Psoas muscle (tissue), 8 donors: ENCODE data around the gene EPC2. TPM values are rescaled to one million over a fixed set of nuclear protein-coding genes. Genes with fewer than 3 reads are reported as not detected.

Source experiments
- ATAC-seq, 4 donors: fragments of 200-7000 bp; cut with Tn5 transposase; one replicate each; pipeline ENCODE4 v1.9.1; 2020; ENCODE audit warnings: moderate library complexity in 3 of 4, mild to moderate bottlenecking in 2 of 4
- DNase-seq, 2 donors: peaks; one replicate each; pipeline ENCODE4 v3.0.0-alpha.2; 2020
- H3K27ac ChIP-seq: fragments of 200-600 bp; one replicate; pipeline ENCODE4 v1.8.0; 2022
- H3K27me3 ChIP-seq, 3 donors: fragments of 200-600 bp in 1 of 3; one replicate each; pipeline versions ENCODE4 v1.6.1 to v1.8.0; 2013 to 2022; ENCODE audit warnings: low read length in 2 of 3, mild to moderate bottlenecking in 2 of 3, moderate library complexity in 1 of 3; ENCODE audit not compliant: insufficient read depth in 3 of 3
- H3K36me3 ChIP-seq, 2 donors: fragments of 200-600 bp in 1 of 2; one replicate each; pipeline versions ENCODE4 v1.6.1 to v1.8.0; 2013 to 2022; ENCODE audit warnings: low read depth in 1 of 2, mild to moderate bottlenecking in 1 of 2, moderate library complexity in 1 of 2; ENCODE audit not compliant: insufficient read depth in 1 of 2
- H3K4me1 ChIP-seq: fragments of 200-600 bp; one replicate; pipeline ENCODE4 v1.8.0; 2022
- H3K4me3 ChIP-seq: fragments of 200-600 bp; one replicate; pipeline ENCODE4 v1.8.0; 2022; ENCODE audit warnings: mild to moderate bottlenecking
- H3K9me3 ChIP-seq: fragments of 200-600 bp; one replicate; pipeline ENCODE4 v1.8.0; 2022
- CTCF ChIP-seq: fragments of 200-600 bp; IDR thresholded peaks from one replicate; pipeline ENCODE4 v1.8.0; 2022; ENCODE audit warnings: antibody characterized with exemption
- WGBS, 3 donors: extraction: QIAGEN DNeasy Blood & Tissue Kit; methylation state at CpG; one replicate each; pipeline versions ENCODE4 v1.1.6 to v1.1.7; 2013; 5-methylcytosine and 5-hydroxymethylcytosine counted together
- intact Hi-C, 2 donors: fragments of 100-400 bp; cut with DNase I; formaldehyde crosslinking; loops; one replicate each; pipeline versions ENCODE4 v1.11.0 to v1.14.2; 2022
- polyA plus RNA-seq, 3 donors: library from polyadenylated mRNA; stranded (reverse); fragments of 200-250 nt; gene quantifications; one replicate each; pipeline ENCODE4 v1.2.3, GENCODE V29; 2013
- total RNA-seq, 4 donors: library from RNA; stranded (reverse); fragmentation: NEBNext Ultra II Directional in 2 of 4; extraction: Animal tissue kit (Norgen Biotek cat#: 25700) in 2 of 4; gene quantifications; one replicate each; pipeline versions ENCODE4 v1.2.1 to v1.2.4, GENCODE V29; 2021 to 2023
- donor health status: healthy with polysubstance abuse.
- donor health status: DM: no; HTN: no; CAD: no; lungs with moderate emphysema.
- donor health status: Bipolar disorder and iron deficiency.
- donor health status: healthy.
- donor health status: DM: yes; HTN: yes; CAD: no.
- donor health status: DM: no; HTN: no; CAD: no.
- donor health status: DM: no; HTN: no; CAD: no.
- donor health status: DM: yes; HTN: yes; CAD: no.

EPC2 gene
- total and polyA plus RNA-seq, 7 donors = 6.3 to 21.4 (median 15.7) TPM

GRCh38 chr2:148603562-148603920, 41.0 kb upstream of the EPC2 start:
- TF ChIP-seq CTCF = no peak
- no peak overlapping the region for H3K4me3 ChIP-seq
- H3K27me3 ChIP-seq = peaks cover 0 to 2% (median 0%) of the 10 kb centered on the region in 3 donors
- 60 to 83% (median 65%) methylated on average over 3 of the region's 3 CpGs for WGBS, 3 donors
- intact Hi-C loops = no loop called here
- no peaks in the 10 kb centered on the region for H3K4me1 ChIP-seq
- ATAC-seq = no peak
- no peaks in the 10 kb centered on the region for H3K36me3 ChIP-seq
- H3K27ac ChIP-seq = no peak overlapping the region
- H3K9me3 ChIP-seq = no peaks in the 10 kb centered on the region
- DNase-seq = no peak

- intact Hi-C loops = no loop called here
- Histone ChIP-seq H3K9me3 (no peaks in the 10 kb centered on the region), H3K27me3 (peaks cover 0 to 2% (median 0%) of the 10 kb centered on the region in 3 donors), H3K27ac (no peak overlapping the region), H3K4me1 (no peaks in the 10 kb centered on the region), H3K36me3 (no peaks in the 10 kb centered on the region), H3K4me3 (no peak overlapping the region)
- TF ChIP-seq CTCF = no peak
- ATAC-seq (no peak), DNase-seq (no peak)
- WGBS, 3 donors = 91 to 92% (median 91%) methylated on average over 7 of the region's 7 CpGs
These were observed 39.6 kb upstream of the EPC2 start for GRCh38 chr2:148604927-148605326.

GRCh38 chr2:148607566-148607965, 37.0 kb upstream of the EPC2 start:
- Histone ChIP-seq H3K4me3 (no peak overlapping the region), H3K27ac (no peak overlapping the region), H3K9me3 (no peaks in the 10 kb centered on the region), H3K4me1 (no peaks in the 10 kb centered on the region), H3K27me3 (no peaks in the 10 kb centered on the region), H3K36me3 (no peaks in the 10 kb centered on the region)
- intact Hi-C loops = no loop called here
- DNase-seq (no peak), ATAC-seq (no peak)
- 85 to 95% (median 86%) methylated on average over 4 of the region's 4 CpGs for WGBS, 3 donors
- TF ChIP-seq CTCF = no peak

- no peak for DNase-seq
- no peaks in the 10 kb centered on the region for H3K36me3 ChIP-seq
- TF ChIP-seq CTCF = no peak
- no peaks in the 10 kb centered on the region for H3K27me3 ChIP-seq
- H3K9me3 ChIP-seq = no peaks in the 10 kb centered on the region
- intact Hi-C loops = no loop called here
- H3K4me1 ChIP-seq = peaks cover 22% of the 10 kb centered on the region
- no peak overlapping the region for H3K4me3 ChIP-seq
- no peak overlapping the region for H3K27ac ChIP-seq
- ATAC-seq = no peak
- 96 to 98% (median 97%) methylated on average over 7 of the region's 7 CpGs for WGBS, 3 donors
These were observed 31.1 kb upstream of the EPC2 start for GRCh38 chr2:148613231-148614013.

GRCh38 chr2:148614014-148614321, 30.6 kb upstream of the EPC2 start:
- no peaks in the 10 kb centered on the region for H3K36me3 ChIP-seq
- H3K4me3 ChIP-seq = no peak overlapping the region
- intact Hi-C loops = no loop called here
- DNase-seq (no peak), ATAC-seq (no peak)
- no peaks in the 10 kb centered on the region for H3K9me3 ChIP-seq
- H3K27me3 ChIP-seq = no peaks in the 10 kb centered on the region
- TF ChIP-seq CTCF = no peak
- H3K4me1 ChIP-seq = peaks cover 22% of the 10 kb centered on the region
- no peak overlapping the region for H3K27ac ChIP-seq
